SK-N-SH treated with all-trans-retinoic acid at 6 μM for 48 hours (cell line): ENCODE results near the gene SIL1.

ENCODE experiments used
- ARNTL ChIP-seq: fragments of 450-650 bp; formaldehyde crosslinking; IDR thresholded peaks from 2 replicates; pipeline ENCODE4 v1.5.0; 2020; ENCODE audit warnings: low read depth, mild to moderate bottlenecking, moderate library complexity, borderline replicate concordance
- BACH2 ChIP-seq: fragments of 250-450 bp; sonication (Bioruptor Pico); IDR thresholded peaks from 2 replicates; pipeline ENCODE4 v1.9.0; 2021; ENCODE audit warnings: mild to moderate bottlenecking, borderline replicate concordance
- CSDC2 ChIP-seq: fragments of 250-450 bp; sonication (Bioruptor Pico); IDR thresholded peaks from 2 replicates; pipeline ENCODE4 v1.5.0; 2020; ENCODE audit warnings: mild to moderate bottlenecking, moderate library complexity
- CSRNP3 ChIP-seq: fragments of 250-450 bp; sonication (Bioruptor Pico); IDR thresholded peaks from 2 replicates; pipeline ENCODE4 v1.5.1; 2021; ENCODE audit warnings: mild to moderate bottlenecking, moderate library complexity
- POU6F1 ChIP-seq: fragments of 250-450 bp; sonication (Bioruptor Pico); IDR thresholded peaks from 2 replicates; pipeline ENCODE4 v1.8.0; 2021; ENCODE audit warnings: low read depth, mild to moderate bottlenecking, moderate library complexity, borderline replicate concordance
- RARB ChIP-seq: fragments of 250-450 bp; sonication (Bioruptor Pico); IDR thresholded peaks from 2 replicates; pipeline ENCODE4 v1.8.0; 2021; ENCODE audit warnings: mild to moderate bottlenecking, moderate library complexity
- TSHZ2 ChIP-seq: fragments of 250-450 bp; sonication (Bioruptor Pico); IDR thresholded peaks from 2 replicates; pipeline ENCODE4 v1.5.0; 2020; ENCODE audit warnings: mild to moderate bottlenecking, moderate library complexity
- ZFP3 ChIP-seq: fragments of 250-450 bp; sonication (Bioruptor Pico); IDR thresholded peaks from 2 replicates; pipeline ENCODE4 v1.5.0; 2020; ENCODE audit warnings: mild to moderate bottlenecking, moderate library complexity
- ZFP30 ChIP-seq: fragments of 450-650 bp; formaldehyde crosslinking; IDR thresholded peaks from 2 replicates; pipeline ENCODE4 v1.5.0; 2022; ENCODE audit warnings: mild to moderate bottlenecking, moderate library complexity
- ZNF70 ChIP-seq: fragments of 450-650 bp; formaldehyde crosslinking; IDR thresholded peaks from 2 replicates; pipeline ENCODE4 v1.5.0; 2020; ENCODE audit warnings: mild to moderate bottlenecking, moderate library complexity
- ZNF8 ChIP-seq: fragments of 450-650 bp; formaldehyde crosslinking; IDR thresholded peaks from 2 replicates; pipeline ENCODE4 v1.5.0; 2020; ENCODE audit warnings: mild to moderate bottlenecking, moderate library complexity
- TF ChIP-seq, protein P1 (sequence below): fragments of 250-450 bp; sonication (Bioruptor Pico); IDR thresholded peaks from 2 replicates; pipeline ENCODE4 v1.8.0; 2020; ENCODE audit warnings: mild to moderate bottlenecking, moderate library complexity, borderline replicate concordance
- TF ChIP-seq, protein P2 (sequence below): fragments of 250-450 bp; sonication (Bioruptor Pico); IDR thresholded peaks from 2 replicates; pipeline ENCODE4 v1.5.1; 2020; ENCODE audit warnings: low read depth, mild to moderate bottlenecking, moderate library complexity

DNA sequence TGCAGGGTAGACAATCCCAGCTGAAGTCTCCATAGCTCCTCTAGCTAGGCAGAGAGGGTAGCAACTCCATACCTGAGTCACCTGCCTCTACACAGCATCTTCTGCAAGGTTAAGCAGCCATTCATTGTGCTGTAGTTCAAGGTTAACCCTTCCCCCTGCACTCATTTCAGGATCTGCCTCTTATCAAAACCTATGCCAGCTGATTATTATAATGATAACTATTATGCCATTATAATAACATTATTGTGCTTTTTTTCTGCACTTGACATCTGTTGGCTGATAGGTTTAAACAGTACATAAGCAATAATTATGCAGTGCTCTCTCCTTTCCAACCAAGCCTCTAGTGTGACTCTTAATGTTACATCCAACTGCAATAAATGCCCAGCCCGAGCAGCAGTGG, 17.3 kb downstream of the SIL1 start:
- TF ChIP-seq, protein P1, sequence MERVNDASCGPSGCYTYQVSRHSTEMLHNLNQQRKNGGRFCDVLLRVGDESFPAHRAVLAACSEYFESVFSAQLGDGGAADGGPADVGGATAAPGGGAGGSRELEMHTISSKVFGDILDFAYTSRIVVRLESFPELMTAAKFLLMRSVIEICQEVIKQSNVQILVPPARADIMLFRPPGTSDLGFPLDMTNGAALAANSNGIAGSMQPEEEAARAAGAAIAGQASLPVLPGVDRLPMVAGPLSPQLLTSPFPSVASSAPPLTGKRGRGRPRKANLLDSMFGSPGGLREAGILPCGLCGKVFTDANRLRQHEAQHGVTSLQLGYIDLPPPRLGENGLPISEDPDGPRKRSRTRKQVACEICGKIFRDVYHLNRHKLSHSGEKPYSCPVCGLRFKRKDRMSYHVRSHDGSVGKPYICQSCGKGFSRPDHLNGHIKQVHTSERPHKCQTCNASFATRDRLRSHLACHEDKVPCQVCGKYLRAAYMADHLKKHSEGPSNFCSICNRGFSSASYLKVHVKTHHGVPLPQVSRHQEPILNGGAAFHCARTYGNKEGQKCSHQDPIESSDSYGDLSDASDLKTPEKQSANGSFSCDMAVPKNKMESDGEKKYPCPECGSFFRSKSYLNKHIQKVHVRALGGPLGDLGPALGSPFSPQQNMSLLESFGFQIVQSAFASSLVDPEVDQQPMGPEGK (CRISPR knock-in tag): no peak
- no peak for TF ChIP-seq CSDC2 (CRISPR knock-in tag)
- no peak for TF ChIP-seq ZNF8 (CRISPR knock-in tag)
- TF ChIP-seq, protein P2, sequence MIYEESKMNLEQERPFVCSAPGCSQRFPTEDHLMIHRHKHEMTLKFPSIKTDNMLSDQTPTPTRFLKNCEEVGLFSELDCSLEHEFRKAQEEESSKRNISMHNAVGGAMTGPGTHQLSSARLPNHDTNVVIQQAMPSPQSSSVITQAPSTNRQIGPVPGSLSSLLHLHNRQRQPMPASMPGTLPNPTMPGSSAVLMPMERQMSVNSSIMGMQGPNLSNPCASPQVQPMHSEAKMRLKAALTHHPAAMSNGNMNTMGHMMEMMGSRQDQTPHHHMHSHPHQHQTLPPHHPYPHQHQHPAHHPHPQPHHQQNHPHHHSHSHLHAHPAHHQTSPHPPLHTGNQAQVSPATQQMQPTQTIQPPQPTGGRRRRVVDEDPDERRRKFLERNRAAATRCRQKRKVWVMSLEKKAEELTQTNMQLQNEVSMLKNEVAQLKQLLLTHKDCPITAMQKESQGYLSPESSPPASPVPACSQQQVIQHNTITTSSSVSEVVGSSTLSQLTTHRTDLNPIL (CRISPR knock-in tag): no peak
- no peak for TF ChIP-seq CSRNP3 (CRISPR knock-in tag)
- TF ChIP-seq ZFP3 (CRISPR knock-in tag): no peak
- no peak for TF ChIP-seq ZFP30
- TF ChIP-seq ZNF70: no peak
- no peak for TF ChIP-seq POU6F1
- no peak for TF ChIP-seq TSHZ2 (CRISPR knock-in tag)
- no peak for TF ChIP-seq BACH2 (CRISPR knock-in tag)
- no peak for TF ChIP-seq ARNTL
- TF ChIP-seq RARB: no peak
